ENCODE results near the gene BPTF.
"Not testable (repeated sequence)": the region's sequence is repeated elsewhere in the genome, so short reads cannot be mapped to it uniquely, and the experiment has no call there.

The BPTF gene, protein sequence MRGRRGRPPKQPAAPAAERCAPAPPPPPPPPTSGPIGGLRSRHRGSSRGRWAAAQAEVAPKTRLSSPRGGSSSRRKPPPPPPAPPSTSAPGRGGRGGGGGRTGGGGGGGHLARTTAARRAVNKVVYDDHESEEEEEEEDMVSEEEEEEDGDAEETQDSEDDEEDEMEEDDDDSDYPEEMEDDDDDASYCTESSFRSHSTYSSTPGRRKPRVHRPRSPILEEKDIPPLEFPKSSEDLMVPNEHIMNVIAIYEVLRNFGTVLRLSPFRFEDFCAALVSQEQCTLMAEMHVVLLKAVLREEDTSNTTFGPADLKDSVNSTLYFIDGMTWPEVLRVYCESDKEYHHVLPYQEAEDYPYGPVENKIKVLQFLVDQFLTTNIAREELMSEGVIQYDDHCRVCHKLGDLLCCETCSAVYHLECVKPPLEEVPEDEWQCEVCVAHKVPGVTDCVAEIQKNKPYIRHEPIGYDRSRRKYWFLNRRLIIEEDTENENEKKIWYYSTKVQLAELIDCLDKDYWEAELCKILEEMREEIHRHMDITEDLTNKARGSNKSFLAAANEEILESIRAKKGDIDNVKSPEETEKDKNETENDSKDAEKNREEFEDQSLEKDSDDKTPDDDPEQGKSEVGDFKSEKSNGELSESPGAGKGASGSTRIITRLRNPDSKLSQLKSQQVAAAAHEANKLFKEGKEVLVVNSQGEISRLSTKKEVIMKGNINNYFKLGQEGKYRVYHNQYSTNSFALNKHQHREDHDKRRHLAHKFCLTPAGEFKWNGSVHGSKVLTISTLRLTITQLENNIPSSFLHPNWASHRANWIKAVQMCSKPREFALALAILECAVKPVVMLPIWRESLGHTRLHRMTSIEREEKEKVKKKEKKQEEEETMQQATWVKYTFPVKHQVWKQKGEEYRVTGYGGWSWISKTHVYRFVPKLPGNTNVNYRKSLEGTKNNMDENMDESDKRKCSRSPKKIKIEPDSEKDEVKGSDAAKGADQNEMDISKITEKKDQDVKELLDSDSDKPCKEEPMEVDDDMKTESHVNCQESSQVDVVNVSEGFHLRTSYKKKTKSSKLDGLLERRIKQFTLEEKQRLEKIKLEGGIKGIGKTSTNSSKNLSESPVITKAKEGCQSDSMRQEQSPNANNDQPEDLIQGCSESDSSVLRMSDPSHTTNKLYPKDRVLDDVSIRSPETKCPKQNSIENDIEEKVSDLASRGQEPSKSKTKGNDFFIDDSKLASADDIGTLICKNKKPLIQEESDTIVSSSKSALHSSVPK (N-terminal part only)

DNA sequence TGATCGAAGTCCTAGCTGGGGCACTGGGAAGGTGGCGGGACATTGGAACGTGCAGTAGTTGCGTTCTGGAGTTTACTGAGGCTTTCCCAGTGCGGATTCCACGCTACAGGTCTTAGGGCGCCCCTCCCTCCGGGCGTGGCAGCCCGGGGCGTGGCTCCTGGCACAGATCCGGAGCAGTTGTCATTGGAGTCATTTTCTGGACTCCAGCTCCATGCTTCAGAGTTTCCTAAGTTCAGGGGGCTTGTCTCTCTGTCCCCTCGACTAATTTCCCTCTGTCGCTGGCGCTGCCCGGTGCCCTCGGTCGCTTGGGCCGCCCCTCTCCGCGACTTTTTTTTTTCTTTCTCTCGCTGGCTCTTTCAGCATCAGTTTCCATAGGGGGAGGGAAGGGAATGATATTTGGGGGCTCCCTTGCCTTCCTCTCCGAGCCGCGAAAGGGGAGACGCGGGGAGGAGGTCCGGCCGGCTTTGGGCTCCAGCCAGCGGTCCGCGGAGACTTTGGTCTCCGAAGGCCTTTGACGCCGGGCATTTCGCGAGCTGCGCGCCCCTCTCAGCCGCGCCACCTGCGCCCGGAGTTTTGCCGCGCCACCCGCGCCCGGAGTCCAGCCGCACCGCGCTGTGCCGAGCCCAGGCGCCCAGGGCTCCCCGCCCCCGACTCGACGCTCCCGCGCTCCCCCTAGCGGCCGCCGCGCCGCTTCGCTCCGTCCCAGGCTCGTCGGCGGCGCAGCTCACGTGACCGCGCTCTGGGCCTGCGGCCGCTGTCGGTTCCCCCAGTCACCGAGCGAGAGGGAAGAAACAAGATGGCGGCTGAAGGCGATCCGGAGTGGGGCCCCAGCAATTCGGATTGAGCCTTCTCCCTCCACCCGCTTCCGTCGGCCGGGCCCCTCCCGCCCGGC is at the start of gene BPTF:
Gene BPTF (plus strand): TSS at position 769 of the 892 bp plus-strand sequence. CDS start 222 bp downstream, outside the sequence.
- DNase-seq (ENCODE audit: low read depth, low spot score): peak; percentile 98

DNA sequence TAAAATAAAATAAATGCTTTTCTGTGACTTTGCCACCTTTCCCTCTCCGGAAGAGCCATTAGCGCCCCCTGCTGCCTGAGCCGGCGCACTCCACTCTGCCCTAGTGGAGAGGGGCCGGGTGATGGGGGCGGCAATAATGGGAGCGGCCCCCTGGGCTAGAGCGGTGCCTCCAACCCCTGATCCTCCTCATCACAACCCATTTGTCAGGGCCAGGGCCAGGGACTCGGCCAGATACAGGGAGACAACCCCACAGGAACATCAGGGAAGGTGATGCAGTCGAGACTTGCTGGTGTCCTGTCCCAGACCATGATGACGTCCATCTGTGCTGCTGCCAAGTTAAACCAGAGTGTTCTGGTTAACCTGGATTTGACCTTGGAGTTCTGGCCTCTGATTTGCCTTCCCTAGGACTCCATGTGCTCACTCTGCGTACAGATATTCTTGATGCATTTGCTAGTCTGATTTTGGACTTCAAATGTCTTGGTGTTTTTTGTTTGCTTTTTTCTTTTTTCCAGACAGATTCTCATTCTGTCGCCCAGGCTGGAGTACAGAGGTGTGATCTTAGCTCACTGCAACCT is 46.1 kb upstream of the BPTF start:
- DNase-seq (ENCODE audit: low read depth, low spot score): peak; percentile 69

DNA sequence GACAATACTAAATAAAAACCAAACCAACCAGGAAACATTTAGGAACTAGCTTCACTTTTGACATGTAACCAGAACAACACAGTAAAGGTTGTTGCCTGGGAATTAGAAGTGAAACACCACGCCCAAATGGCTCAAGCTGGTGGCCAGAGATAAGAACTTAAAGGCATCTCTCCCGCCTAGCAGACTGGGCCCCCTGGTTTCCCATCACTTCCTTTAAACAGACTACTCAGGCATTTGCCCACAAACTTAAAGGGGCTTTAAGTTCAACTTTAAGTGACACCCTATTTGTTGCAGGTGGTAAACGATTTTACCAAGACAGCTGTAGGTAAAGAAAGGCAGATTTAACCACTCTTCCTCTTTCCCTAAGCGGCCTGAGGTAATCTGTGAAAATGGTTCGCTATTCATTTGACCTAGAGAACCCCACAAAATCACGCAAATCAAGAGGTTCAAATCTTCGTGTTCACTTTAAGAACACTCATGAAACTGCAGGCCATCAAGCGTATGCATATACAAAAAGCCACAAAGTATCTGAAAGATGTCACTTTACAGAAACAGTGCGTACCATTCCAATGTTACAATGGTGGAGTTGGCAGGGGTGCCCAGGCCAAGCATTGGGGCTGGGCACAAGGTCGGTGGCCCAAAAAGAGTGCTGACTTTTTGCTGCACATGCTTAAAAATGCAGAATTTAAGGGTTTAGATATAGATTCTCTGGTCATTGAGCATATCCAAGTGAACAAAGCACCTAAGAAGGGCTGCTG is 40.8 kb upstream of the BPTF start:
- no peak for DNase-seq (ENCODE audit: low read depth, low spot score)

DNA sequence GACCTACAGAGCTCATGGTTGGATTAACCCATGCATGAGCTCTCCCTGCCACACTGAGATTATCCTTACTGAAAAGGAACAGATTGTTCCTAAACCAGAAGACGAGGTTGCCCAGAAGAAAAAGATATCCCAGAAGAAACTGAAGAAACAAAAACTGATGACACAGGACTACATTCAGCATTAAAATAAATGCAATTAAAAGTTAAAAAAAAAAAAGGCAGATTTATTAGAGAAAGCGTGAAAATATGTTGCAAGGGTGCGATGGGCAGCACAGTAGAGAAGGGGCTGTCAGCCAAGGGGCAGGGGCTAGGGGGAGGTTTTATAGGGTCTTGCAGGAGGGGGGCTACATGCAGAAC is 40.2 kb upstream of the BPTF start:
- no peak for DNase-seq (ENCODE audit: low read depth, low spot score)

DNA sequence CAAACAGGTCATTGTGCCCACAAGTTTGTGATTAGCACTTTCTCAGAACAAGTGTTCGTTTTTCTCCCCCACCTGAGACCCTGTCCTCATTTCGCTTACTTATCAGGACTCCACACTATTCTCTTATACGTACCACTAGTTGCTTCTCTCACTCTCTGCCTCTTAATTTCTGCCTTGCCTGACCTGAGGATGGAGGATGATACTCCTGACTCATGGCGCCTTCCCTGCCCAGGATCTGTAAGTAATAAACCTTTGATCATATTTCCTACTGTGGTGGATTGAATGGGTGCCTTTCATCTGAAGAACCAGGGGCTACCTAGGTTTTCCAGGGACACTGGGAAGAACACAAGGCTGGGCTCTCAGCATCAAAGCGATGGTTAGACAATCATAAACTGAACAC is 39.8 kb upstream of the BPTF start:
- DNase-seq (ENCODE audit: low read depth, low spot score): no peak

DNA sequence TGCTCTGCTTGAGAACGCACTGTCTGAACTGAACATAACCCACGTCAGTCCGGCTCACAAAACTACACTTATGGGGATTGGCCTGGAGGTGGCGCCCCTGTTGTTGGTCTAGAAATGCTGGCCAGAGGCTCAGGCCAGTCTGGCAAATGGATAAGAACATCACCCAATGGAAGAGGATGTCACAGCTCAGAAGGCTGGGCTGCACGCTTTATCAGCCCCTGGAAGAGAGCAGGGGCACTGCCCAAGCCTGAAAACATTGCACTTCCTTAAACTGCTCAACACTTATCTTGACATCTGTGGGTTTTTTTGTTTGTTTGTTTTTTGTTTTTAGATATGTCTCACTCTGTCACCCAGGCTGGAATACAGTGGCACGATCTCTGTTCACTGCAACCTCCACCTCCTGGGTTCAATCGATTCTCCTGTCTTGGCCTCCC is 24.8 kb upstream of the BPTF start:
- peak; percentile 74 for DNase-seq (ENCODE audit: low read depth, low spot score)

DNA sequence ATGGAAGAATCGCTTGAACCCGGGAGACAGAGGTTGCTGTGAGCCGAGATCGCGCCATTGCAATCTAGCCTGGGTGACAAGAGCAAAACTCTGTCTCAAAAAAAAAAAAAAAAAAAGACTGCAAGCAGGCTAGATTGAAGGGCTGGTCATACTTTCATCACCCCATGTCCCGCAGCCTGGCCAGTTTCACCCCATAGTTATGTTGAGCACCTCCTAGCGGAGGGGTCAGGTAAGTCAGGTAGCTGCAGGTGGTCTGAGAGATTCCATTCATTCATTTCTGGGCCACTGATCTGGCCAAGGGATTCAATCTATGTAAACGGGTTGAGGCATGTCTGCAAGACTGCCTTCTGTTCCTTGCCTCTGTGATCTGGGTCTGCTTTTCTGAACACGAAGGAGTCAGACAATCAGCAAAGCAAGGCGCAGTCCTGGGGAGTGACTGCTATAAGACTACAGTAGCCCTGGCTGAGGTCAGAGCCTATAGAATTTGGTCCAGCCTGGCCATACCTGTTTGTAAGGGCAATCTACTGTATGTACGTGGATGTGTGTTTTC is 23.6 kb upstream of the BPTF start:
- no peak for DNase-seq (ENCODE audit: low read depth, low spot score)

DNA sequence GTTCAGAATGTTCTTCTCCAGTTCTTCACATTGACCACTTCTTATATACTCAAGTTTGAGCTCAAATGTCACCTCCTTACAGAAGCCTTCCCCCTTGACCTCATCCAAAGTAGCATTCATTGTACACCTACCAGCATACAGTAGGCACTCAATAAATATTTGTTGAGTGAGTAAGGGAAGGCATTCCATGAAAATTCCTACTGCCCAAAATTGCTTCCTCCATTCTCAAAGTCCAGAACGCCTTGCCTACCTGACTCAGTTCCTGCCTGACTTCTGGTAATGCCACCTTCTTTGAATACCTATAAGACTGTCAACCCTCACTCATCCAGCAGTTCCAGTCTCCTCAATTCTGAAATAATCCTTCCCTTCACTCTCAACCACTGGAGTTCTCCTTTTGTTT is 14.8 kb upstream of the BPTF start:
- DNase-seq (ENCODE audit: low read depth, low spot score): no peak

DNA sequence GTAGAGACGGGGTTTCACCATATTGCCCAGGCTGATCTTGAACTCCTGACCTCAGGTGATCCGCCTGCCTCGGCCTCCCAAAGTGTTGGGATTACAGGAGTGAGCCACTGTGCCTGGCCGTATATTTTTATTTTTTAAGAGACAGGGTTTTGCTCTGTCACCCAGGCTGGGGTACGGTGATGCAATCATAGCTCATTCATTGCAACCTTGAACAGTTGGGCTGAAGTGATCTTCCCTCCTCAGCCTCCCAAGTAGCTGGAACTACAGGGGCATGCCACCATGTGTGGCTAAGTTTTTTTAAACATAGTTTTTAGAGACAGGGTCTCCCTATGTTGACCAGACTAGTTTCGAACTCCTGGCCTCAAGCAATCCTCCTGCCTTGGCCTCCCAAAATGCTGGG is 12.9 kb upstream of the BPTF start:
- DNase-seq (ENCODE audit: low read depth, low spot score): not testable (repeated sequence)

DNA sequence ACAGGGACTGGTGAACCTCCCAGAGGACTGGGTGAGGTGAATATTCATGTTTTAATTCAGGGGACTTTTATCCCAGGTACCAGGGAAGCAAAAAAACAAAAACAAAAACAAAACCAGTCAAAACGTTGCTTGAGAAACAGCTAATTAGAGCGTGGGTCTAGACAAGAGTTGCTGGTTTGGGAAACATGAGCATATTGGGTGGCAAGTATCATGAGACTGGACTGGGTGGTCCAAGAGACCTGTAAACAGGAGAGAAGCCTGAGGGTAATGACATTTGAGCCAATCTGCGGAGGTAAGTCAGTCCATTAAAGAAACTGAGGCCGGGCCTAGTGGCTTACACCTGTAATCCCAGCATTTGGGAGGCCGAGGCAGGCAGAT is 11.5 kb upstream of the BPTF start:
- no peak for DNase-seq (ENCODE audit: low read depth, low spot score)

DNA sequence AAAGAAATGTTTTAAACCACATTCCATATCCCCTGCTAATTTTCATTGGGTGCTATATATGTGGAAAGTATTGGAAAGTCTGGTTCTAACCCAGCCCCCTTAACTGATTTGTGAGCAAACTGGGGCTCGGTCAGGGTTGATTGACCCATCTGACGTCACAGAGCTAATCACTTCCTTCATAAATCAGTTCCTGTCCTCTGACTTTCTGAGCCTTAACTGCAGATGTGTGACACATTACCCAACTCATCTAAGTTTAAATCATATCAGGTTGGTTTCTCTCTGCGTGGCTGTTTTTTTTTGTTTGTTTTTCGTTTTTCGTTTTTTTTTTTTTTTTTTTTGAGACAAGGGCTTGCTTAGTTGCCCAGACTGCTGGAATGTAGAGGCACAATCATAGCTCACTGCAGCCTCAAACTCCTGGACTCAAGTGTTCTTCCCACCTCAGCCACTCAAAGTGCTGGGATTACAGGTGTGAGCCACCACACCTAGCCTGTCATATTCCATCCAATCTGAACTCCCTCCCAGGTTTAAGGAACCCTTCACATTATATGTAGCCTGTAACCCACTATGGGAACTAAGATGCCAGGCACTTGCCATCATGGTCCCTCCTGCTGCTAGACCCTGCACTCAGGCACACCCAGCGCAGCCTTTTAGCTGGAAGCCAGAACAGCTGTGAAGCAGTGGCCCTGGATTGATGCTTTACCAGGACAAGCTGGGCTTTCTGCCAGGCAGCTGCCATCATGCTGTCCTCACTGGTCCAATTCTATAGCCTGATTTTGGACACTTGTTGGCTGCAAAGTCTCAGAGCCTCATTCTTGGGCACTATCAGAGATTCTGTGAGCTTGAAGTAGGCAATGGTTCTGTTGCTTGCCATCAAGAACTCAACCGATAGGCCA is 6.9 kb upstream of the BPTF start:
- DNase-seq (ENCODE audit: low read depth, low spot score): no peak

DNA sequence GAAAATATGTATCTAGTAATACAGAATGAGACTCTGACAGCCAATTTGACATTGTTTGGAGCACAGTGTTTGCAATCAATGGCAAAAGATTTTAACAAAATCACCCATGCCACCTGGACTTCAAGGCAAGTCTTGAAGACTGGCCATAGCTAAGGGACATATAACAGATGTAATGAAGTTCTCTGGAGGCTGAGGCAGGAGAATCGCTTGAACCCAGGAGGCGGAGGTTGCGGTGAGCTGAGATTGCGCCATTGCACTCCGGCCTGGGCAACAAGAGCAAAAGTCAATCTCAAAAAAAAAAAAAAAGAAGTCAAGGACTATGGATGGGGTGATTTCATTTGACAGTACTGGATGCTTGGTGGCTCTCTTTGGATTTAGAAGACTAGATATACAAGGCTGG is 5.6 kb upstream of the BPTF start:
- no peak for DNase-seq (ENCODE audit: low read depth, low spot score)

DNA sequence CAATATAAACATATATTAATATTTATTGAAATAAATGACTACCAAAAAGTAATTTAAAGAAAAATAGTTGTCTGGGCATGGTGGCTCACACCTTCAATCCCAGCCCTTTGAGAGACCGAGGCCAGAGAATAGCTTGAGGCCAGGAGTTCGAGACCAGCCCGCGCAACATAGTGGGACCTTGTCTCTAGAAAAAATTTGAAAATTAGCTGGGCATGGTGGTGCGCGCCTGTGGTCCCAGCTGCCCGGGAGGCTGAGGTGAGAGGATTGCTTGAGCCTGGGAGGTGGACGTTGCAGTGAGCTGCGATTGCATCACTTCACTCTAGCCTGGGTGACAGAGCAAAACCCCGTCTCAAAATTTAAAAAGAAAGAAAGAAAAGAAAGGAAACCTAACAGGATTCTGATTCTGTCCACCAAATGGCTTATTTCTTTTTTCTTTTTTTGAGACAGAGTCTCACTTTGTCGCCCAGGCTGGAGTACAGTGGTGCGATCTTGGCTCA is 3.4 kb upstream of the BPTF start:
- no peak for DNase-seq (ENCODE audit: low read depth, low spot score)

DNA sequence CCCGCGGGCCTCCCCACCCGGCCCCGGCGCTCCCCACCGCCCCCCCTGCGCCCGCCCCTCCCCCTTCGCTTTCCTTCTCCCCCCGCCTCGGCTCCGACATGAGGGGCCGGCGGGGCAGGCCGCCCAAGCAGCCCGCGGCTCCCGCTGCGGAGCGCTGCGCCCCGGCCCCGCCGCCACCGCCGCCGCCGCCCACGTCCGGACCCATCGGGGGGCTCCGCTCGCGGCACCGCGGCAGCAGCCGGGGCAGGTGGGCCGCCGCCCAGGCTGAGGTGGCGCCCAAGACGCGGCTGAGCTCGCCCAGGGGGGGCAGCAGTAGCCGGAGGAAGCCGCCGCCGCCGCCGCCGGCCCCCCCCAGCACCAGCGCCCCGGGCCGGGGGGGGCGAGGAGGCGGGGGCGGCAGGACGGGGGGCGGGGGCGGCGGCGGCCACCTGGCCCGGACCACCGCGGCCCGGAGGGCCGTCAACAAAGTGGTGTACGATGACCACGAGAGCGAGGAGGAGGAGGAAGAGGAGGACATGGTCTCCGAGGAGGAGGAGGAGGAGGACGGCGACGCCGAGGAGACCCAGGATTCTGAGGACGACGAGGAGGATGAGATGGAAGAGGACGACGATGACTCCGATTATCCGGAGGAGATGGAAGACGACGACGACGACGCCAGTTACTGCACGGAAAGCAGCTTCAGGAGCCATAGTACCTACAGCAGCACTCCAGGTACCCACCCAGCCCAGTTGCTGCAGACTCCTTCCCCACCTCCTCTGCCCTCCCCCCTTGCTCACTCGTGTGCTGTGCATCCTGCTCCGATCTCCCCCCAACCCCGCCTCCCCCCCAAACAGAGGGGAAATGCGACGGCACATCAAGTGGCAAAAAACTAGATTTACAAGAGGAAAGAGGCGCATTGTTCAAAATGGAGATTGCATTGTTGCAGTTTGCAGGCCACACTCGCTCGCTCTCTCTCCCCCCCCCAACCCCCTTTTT is 611 bp downstream of the BPTF start:
- peak; percentile 60 for DNase-seq (ENCODE audit: low read depth, low spot score)

DNA sequence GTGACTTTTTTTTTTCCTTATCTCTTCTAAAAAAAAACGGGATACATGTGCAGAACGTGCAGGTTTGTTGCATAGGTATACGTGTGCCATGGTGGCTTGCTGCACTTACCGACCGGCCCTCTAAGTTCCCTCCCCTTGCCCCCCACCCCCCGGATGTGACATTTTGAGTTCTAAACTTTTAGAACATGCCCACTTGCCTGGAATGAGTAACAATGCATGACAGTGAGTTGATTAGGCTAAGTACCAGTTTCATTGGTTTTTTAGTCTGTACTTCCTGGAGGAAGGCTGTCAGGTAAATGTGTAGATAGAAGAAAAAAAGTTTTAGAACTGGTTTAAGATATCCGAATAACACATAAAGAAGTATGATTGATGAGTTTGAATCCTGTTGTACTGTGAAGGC is 4.0 kb downstream of the BPTF start:
- DNase-seq (ENCODE audit: low read depth, low spot score): no peak

DNA sequence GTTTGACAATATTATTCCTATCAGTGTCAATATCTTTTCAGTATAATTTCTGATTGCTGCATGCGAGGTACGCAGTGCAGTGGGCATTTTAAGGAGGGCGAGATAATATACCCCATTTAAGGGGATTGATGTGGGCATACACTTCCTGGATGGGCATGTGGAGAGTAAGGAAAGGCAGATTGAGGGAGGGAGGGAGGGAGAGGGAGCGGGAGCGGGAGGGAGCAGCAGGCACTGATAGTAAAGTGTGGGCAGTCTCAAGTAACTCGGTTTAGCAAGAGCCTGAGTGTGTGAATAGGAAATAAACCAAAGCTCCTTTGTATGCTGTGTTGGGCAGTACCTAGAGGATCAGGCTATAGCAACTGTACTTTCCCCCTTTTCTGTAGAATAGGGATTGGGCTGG is 5.1 kb downstream of the BPTF start:
- peak; percentile 20 for DNase-seq (ENCODE audit: low read depth, low spot score)

DNA sequence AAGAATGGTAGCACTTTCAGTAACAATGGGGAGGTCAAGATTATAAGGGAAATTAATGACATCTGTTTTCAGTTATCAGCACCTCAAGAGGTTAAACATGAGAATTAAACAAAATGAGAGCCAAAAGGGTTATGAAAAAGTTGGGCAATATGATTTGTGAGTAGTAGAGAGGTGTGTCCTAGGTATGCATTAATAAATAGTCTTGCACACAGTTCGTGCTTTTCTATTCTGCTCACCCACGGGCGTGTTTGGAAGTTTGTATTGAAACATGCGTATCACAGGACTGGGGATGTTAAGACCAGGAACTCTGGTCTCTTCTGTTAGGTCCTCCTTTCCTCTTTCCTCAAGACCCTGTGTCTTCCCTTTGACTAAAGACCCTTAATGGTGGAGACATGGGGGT is 6.0 kb downstream of the BPTF start:
- DNase-seq (ENCODE audit: low read depth, low spot score): no peak

All from astrocyte of the hippocampus (primary cell).